ENCODE results near the gene SFSWAP.

DNA sequence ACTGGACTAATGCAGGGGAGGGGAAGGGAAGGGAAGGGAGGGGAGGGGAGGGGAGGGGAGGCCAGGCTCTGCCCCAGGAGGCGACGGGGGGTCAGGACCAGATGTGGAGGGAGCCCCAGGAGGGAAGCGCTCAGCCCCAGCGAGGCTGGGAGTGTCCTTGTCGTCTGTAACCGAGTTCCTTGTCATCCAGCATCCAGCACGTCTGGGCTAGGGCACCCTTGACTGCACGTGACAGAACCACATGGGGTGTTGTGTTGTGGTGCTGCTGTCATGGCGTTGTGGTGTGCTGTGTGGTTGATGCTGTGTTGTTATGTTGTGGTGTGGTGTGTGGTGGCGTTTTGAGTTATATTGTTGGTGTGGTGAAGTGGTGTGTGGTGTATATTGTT, 28.4 kb upstream of the SFSWAP start:
- TF ChIP-seq, protein P1, sequence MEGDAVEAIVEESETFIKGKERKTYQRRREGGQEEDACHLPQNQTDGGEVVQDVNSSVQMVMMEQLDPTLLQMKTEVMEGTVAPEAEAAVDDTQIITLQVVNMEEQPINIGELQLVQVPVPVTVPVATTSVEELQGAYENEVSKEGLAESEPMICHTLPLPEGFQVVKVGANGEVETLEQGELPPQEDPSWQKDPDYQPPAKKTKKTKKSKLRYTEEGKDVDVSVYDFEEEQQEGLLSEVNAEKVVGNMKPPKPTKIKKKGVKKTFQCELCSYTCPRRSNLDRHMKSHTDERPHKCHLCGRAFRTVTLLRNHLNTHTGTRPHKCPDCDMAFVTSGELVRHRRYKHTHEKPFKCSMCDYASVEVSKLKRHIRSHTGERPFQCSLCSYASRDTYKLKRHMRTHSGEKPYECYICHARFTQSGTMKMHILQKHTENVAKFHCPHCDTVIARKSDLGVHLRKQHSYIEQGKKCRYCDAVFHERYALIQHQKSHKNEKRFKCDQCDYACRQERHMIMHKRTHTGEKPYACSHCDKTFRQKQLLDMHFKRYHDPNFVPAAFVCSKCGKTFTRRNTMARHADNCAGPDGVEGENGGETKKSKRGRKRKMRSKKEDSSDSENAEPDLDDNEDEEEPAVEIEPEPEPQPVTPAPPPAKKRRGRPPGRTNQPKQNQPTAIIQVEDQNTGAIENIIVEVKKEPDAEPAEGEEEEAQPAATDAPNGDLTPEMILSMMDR (IDR thresholded peaks at IDR 0.05), result no peak
- TF ChIP-seq POLR2A (IDR thresholded peaks at IDR 0.05) (no peak), POLR2AphosphoS5 (IDR thresholded peaks at IDR 0.05; ENCODE audit: insufficient read depth in 1 of 2, low read depth in 1 of 2) (no peak)
